OCI-LY3 (cell line): Measurements from ENCODE around the gene FLOT2.
A peak's percentile ranks its signal among the peaks of the same experiment; 100 is the strongest.

Experiments
- H2AFZ ChIP-seq: fragments of 200-600, 300-600 bp; shearing (Covaris generic); 2 replicates; pipeline ENCODE4 v1.6.0; 2014; ENCODE audit warnings: antibody characterized with exemption, low read depth, low read length
- H3K27ac ChIP-seq: fragments of 200-600, 300-600 bp; sonication (generic); 2 replicates; pipeline ENCODE4 v1.5.1; 2014; ENCODE audit warnings: mild to moderate bottlenecking, low read length, moderate library complexity, mixed read lengths
- H3K27me3 ChIP-seq: fragments of 200-600, 300-600 bp; sonication (generic); 2 replicates; pipeline ENCODE4 v1.6.1; 2014; ENCODE audit warnings: low read depth, low read length, mixed read lengths
- H3K36me3 ChIP-seq: fragments of 200-600, 300-600 bp; sonication (generic); replicated peaks from 2 replicates; pipeline ENCODE3; 2014; ENCODE audit warnings: low read depth, low read length, mixed read lengths
- H3K4me1 ChIP-seq: fragments of 300-600, 200-600 bp; sonication (generic); 2 replicates; pipeline ENCODE4 v1.6.1; 2014; ENCODE audit warnings: low read length, mixed read lengths
- H3K4me2 ChIP-seq: fragments of 200-600, 300-600 bp; sonication (generic); 2 replicates; pipeline ENCODE4 v1.6.1; 2014; ENCODE audit warnings: low read length, mixed read lengths
- H3K4me3 ChIP-seq: fragments of 300-600, 200-600 bp; sonication (generic); 2 replicates; pipeline ENCODE4 v1.5.1; 2014; ENCODE audit warnings: antibody characterized with exemption, mild to moderate bottlenecking, low read length, moderate library complexity
- H3K79me2 ChIP-seq: fragments of 300-600, 200-600 bp; shearing (Covaris generic); 2 replicates; pipeline ENCODE4 v1.6.1; 2014; ENCODE audit warnings: mild to moderate bottlenecking, low read length, mixed read lengths
- H3K9ac ChIP-seq: fragments of 300-600, 200-600 bp; shearing (Covaris generic); 2 replicates; pipeline ENCODE4 v1.6.0; 2014; ENCODE audit warnings: mild to moderate bottlenecking, low read length, moderate library complexity
- H3K9me3 ChIP-seq: fragments of 200-600, 300-600 bp; shearing (Covaris generic); 2 replicates; pipeline ENCODE4 v1.6.1; 2014; ENCODE audit warnings: low read length, mixed read lengths; ENCODE audit not compliant: insufficient read depth
- H4K20me1 ChIP-seq: fragments of 200-600, 300-600 bp; sonication (generic); 2 replicates; pipeline ENCODE4 v1.6.1; 2016; ENCODE audit warnings: low read length, mixed read lengths; ENCODE audit not compliant: insufficient read depth
- CTCF ChIP-seq: fragments of 200-600, 300-600 bp; sonication (generic); IDR thresholded peaks from 2 replicates; pipeline ENCODE4 v1.5.1; 2014; ENCODE audit warnings: antibody characterized with exemption, low read length, low read depth
- EZH2phosphoT487 ChIP-seq: fragments of 200-600 bp; shearing (Covaris generic); IDR thresholded peaks from 2 replicates; pipeline ENCODE4 v1.6.1; 2018; ENCODE audit warnings: antibody characterized with exemption, mixed run types, low read depth

Gene FLOT2

DNA sequence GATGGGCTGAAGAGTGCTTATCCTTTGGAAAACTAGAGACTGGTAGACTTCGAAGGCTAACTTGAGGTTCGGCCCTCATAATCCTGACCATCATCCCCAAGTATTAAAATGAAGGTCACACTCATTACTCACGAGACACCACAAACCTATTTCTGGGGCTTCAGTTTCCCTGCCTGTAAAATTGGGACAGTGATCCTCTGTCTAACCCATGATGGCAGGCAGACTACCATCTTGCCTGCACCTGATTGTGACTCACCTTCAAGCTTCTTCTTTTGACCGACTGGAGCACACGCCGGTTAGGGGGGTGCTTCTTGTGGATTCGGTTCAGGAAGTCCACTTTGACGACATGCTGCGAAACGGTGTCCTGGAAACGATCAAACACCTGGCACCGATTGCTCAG, 19.5 kb upstream of the FLOT2 start:
- H3K4me2 ChIP-seq, result no peak overlapping the region
- H3K36me3 ChIP-seq, result peaks cover 84% of the 10 kb centered on the region
- TF ChIP-seq EZH2phosphoT487 (no peak), CTCF (no peak)
- H3K9ac ChIP-seq, result no peak overlapping the region
- no peaks in the 10 kb centered on the region for H3K9me3 ChIP-seq
- no peaks in the 10 kb centered on the region for H3K27me3 ChIP-seq
- peaks cover 13% of the 10 kb centered on the region for H4K20me1 ChIP-seq
- H2AFZ ChIP-seq, result no peak overlapping the region
- H3K27ac ChIP-seq, result no peak overlapping the region
- no peak overlapping the region for H3K4me3 ChIP-seq
- 0 out of 2 replicates have a peak, but pooled peaks cover 21% of the 10 kb centered on the region for H3K79me2 ChIP-seq
- H3K4me1 ChIP-seq, result no peaks in the 10 kb centered on the region

GRCh38 chr17:28916302-28916934, 18.9 kb upstream of the FLOT2 start:
- no peak overlapping the region for H2AFZ ChIP-seq
- H3K4me3 ChIP-seq, result no peak overlapping the region
- TF ChIP-seq CTCF, result peak; percentile 62
- no peak for TF ChIP-seq EZH2phosphoT487
- H3K79me2 ChIP-seq, result 0 out of 2 replicates have a peak, but pooled peaks cover 17% of the 10 kb centered on the region
- H3K27me3 ChIP-seq, result no peaks in the 10 kb centered on the region
- H3K4me2 ChIP-seq, result no peak overlapping the region
- no peak overlapping the region for H3K27ac ChIP-seq
- H3K9ac ChIP-seq, result no peak overlapping the region
- no peaks in the 10 kb centered on the region for H3K9me3 ChIP-seq
- H3K36me3 ChIP-seq, result peaks cover 84% of the 10 kb centered on the region
- H3K4me1 ChIP-seq, result no peaks in the 10 kb centered on the region
- H4K20me1 ChIP-seq, result peaks cover 9% of the 10 kb centered on the region

DNA sequence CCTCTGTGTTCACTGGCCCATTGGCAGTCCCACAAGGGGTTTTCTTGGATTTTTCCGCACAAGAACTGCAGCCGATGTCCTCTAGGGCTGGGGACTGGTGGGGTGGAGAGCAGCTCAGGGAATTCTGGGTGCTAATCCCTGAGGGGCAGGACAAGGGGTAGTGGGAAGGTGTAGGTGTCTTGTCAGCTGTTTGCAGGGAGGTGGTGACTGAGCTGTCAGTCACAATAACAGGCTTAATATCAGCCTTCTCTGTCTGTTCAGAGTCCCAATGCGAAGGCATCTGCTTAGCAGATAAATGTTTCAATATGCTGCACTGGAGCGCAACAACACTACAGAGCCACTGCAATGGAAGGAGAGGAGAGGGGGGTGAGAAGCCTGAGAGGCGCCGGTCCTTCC, 15.4 kb upstream of the FLOT2 start:
- no peak overlapping the region for H2AFZ ChIP-seq
- H3K27ac ChIP-seq, result no peak overlapping the region
- H4K20me1 ChIP-seq, result peaks cover 7% of the 10 kb centered on the region

More for the DNA sequence above, 15.4 kb upstream of the FLOT2 start:
- H3K4me2 ChIP-seq, result no peak overlapping the region
- TF ChIP-seq CTCF, result no peak
- no peak for TF ChIP-seq EZH2phosphoT487
- 0 out of 2 replicates have a peak, but pooled peaks cover 13% of the 10 kb centered on the region for H3K79me2 ChIP-seq
- H3K36me3 ChIP-seq, result peaks cover 89% of the 10 kb centered on the region
- no peaks in the 10 kb centered on the region for H3K27me3 ChIP-seq
- H3K4me1 ChIP-seq, result no peaks in the 10 kb centered on the region
- no peak overlapping the region for H3K9ac ChIP-seq
- H3K9me3 ChIP-seq, result no peaks in the 10 kb centered on the region
- H3K4me3 ChIP-seq, result no peak overlapping the region
